Panc1 (cell line): Measurements from ENCODE around the gene TCN1.

Experiments
- POLR2AphosphoS5 ChIP-seq: IDR thresholded peaks from 2 replicates; pipeline ENCODE4 v1.6.1; 2012; ENCODE audit warnings: mild to moderate bottlenecking, low read depth, low read length, moderate library complexity
- TCF7L2 ChIP-seq: IDR thresholded peaks from 2 replicates; pipeline ENCODE4 v1.6.1; 2011; ENCODE audit warnings: mild to moderate bottlenecking, low read depth, low read length, inconsistent platforms
- TF ChIP-seq, protein P1 (sequence below): fragments of 450-650 bp; IDR thresholded peaks from 2 replicates; pipeline ENCODE4 v1.5.1; 2017; ENCODE audit warnings: mild to moderate bottlenecking

DNA sequence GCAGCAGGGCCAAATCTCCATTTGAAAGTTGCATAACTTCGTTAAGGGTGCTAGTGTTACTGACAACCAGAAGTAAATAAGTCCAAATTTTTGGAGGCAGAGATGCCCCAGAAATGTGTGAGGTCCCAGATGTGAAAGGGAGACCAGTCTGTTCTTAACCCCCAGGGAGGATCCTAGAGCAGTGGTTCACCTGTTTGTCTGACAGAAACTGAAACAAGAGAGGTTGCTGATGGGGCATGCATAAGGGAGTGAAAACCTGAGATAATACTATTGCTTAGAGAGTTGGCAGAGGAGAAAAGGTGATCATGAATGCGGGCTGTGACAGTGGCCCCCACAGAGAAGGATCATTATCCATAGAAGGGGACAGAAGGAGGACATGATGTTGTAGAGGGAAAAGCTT is 24.8 kb downstream of the TCN1 start:
- TF ChIP-seq, protein P1, sequence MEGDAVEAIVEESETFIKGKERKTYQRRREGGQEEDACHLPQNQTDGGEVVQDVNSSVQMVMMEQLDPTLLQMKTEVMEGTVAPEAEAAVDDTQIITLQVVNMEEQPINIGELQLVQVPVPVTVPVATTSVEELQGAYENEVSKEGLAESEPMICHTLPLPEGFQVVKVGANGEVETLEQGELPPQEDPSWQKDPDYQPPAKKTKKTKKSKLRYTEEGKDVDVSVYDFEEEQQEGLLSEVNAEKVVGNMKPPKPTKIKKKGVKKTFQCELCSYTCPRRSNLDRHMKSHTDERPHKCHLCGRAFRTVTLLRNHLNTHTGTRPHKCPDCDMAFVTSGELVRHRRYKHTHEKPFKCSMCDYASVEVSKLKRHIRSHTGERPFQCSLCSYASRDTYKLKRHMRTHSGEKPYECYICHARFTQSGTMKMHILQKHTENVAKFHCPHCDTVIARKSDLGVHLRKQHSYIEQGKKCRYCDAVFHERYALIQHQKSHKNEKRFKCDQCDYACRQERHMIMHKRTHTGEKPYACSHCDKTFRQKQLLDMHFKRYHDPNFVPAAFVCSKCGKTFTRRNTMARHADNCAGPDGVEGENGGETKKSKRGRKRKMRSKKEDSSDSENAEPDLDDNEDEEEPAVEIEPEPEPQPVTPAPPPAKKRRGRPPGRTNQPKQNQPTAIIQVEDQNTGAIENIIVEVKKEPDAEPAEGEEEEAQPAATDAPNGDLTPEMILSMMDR: no peak
- no peak for TF ChIP-seq TCF7L2
- no peak for TF ChIP-seq POLR2AphosphoS5
